ENCODE measurements around the gene DEFB119.
"Not testable (repeated sequence)": the region's sequence is repeated elsewhere in the genome, so short reads cannot be mapped to it uniquely, and the experiment has no call there.

Gene DEFB119, protein sequence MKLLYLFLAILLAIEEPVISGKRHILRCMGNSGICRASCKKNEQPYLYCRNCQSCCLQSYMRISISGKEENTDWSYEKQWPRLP
- 0 reads per million in 3 experiments for total RNA-seq

DNA sequence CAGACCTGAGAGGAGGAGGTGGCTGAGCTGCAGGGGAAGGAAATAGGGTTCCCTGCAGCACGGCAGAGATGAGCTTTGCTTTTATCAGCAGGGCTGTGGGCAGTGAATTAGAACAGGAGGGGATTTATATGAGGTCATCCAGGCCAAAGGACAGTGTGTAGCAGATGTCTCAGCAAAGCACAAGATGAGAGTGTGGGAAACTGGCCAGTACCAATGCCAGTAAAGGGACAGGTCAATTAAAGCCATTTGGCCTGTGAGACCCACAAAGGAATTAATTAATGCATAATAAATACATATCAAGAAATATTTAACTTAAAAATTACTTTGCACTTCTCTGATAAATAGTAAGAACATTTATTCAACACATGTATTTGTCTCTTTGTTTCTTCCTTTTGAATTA is at the start of gene DEFB119:
Gene DEFB119, minus strand, starts transcription at position 101 of the 400 bp plus-strand sequence. CDS start 107 bp downstream, outside the sequence.
- DNase-seq: no peak

DNA sequence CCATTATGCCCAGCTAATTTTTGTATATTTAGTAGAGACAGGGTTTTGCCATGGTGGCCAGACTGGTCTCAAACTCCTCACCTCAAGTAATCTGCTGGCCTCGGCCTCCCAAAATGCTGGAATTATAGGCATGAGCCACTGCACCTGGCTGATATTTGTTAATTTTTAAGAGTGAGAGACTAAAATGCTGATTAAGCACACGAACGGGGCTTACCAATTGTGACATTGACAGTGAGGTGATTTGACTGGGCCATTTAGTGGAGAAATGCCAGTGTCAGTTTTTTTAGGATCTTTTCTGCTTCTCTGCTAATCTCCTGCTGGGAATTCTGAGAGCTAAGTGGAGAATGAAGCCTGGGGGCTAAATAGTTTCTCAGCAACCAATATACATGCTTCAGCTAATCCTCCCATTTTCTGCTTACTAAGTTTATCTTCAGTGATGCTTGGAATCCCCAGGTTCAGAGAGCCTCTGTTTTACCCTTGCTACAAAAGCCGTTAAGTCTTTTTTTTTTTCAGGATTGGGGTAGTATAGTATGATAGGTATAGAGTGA is 40.3 kb upstream of the DEFB119 start:
- no peak for DNase-seq

DNA sequence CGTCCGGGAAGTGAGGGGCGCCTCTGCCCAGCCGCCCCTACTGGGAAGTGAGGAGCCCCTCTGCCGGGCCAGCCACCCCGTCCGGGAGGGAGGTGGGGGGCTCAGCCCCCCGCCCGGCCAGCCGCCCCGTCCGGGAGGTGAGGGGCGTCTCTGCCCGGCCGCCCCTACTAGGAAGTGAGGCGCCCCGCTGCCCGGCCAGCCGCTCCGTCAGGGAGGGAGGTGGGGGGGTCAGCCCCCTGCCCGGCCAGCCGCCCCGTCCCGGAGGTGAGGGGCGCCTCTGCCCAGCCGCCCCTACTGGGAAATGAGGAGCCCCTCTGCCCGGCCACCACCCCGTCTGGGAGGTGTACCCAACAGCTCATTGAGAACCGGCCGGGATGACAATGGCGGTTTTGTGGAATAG is 37.2 kb upstream of the DEFB119 start:
- not testable (repeated sequence) for DNase-seq

DNA sequence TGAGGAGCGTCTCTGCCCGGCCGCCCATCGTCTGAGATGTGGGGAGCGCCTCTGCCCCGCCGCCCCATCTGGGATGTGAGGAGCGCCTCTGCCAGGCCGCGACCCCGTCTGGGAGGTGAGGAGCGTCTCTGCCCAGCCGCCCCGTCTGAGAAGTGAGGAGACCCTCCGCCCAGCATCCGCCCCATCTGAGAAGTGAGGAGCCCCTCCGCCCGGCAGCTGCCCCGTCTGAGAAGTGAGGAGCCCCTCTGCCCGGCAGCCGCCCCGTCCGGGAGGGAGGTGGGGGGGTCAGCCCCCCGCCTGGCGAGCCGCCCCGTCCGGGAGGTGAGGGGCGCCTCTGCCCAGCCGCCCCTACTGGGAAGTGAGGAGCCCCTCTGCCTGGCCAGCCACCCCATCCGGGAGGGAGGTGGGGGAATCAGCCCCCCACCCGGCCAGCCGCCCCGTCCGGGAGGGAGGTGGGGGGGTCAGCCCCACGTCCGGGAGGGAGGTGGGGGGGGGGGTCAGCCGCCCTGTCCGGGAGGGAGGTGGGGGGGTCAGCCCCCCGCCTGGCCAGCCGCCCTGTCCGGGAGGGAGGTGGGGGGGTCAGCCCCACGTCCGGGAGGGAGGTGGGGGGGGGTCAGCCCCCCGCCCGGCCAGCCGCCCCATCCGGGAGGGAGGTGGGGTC is 36.6 kb upstream of the DEFB119 start:
- not testable (repeated sequence) for DNase-seq

DNA sequence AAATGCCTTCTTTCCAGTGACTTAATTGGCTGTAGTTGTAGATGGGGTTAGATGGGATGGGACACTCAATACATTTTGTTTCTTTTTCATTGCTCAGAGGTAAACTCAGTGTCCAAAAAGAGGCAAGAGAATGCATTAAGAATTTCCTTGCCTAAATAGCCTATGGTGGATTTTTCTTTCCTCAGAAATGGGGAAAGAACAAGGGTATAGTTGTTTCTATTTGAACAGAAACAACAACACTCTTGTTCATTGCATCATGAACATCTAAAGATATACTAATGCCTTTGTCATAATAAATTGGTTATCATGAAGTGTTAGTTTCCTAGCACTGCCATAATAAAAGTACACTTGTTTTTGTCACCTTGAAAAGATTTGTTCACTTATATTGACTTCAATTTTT is 35.4 kb upstream of the DEFB119 start:
- no peak for DNase-seq

DNA sequence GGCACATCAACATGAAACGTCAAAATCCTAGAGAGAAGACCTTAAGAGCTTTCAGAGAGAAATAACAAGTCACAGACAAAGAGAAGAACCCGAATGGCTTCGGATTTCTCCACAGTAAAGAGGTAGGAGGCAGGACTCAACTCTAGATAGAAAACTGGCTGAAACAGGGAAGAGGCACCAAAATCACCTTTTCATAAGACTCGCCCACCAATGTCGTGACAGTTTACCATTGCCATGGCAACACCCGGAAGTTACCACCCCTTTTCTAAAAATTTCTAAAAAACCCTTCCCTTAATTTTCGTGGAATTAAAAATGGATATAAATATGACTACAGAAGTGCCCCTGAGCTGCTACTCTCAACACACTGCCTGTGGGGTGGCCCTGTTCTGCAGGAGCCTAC is 27.9 kb upstream of the DEFB119 start:
- DNase-seq: no peak

DNA sequence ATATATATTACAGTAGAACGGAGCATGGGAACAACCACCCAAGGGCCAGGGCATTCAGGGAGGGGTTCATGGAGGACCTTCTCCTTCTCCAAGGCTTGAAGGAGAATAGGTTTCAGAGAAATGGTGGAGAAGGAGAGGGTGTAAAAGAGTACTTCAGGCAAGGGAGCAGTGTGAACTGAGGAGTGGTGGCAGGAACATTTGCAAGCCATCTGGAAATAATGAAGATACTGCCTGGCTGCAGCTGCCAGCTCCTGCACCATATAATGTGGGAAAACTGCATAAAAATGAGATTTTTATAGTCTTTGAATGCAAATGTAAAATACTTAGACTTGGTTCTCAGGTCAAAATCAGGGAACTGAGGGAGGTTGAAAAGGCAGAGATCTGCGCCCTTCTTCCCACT is 25.3 kb upstream of the DEFB119 start:
- DNase-seq: no peak

DNA sequence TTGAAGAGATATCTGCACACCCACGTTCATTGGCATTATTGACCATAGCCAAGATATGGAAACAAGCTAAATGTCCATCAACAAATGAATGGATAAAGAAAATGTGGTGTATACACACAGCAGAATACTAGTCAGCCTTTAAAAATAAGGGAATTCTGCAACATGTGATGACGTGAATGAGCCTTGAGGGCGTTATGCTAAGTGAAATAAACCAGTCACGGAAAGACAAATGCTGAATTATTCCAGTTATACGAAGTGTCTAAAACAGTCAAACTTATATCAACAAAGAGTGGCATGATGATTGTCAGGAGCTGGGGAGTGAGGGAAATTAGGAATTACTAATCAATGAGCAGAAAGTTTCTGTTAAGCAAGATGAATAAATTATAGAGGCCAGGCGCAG is 24.0 kb upstream of the DEFB119 start:
- DNase-seq: no peak

DNA sequence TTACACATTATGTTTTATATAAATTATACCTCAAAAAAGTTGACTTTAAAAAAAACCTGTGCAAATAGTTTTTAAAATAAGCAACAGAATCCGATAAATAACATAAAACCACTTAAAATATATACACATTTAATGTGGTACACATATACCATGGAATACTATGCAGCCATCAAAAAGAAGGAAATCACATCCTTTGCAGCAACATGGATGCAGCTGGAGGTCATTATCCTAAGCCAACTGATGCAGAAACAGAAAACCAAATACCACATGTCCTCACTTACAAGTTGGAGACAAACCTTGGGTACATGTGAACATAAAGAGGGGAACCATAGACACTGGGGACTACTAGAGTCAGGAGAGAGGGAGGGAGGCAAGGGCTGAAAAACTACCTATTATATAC is 19.6 kb upstream of the DEFB119 start:
- DNase-seq: no peak

DNA sequence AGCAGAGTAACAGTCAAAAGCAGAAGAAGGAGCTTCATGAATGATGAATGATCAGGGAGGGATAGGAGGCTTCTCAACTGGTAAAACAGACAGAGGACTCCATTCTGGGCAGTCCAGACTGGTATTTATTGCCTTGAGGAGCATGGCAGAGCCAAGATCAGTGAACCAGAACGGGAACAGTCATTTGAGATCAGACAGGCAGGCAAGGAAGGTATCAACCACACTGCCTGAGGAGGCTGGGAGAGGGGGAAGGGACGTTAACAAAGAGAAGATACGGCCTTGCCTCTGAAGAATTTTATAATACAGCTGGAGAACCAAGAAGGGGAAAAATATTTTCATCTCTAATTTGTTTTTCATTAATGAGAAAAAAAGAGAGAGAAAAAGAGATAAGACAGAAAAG is 15.7 kb upstream of the DEFB119 start, which contains the start of gene DEFB121:
Gene DEFB121, minus strand, starts transcription at position 101 of the 400 bp plus-strand sequence. Its CDS starts 63 bp downstream, at position 38.
- no peak for DNase-seq

DNA sequence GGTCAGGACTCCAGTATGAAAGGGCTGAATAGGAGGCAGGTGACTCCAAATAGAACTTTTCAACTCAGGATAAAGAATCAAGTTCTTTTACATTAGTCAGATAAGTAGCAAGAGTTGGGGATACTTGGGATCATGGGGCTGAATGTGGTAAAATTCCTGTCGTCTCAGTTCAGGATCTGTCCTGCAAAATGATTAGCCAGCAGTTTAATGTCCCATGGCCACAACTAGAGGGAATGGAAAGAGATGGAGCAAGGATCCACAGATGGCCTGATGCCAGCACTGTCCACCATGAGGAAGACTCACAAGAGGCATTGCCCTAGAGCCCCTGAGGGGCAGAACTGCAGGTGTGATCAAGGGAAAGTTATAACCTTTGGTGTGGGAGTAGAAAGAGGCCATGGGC is 13.5 kb upstream of the DEFB119 start:
- no peak for DNase-seq

DNA sequence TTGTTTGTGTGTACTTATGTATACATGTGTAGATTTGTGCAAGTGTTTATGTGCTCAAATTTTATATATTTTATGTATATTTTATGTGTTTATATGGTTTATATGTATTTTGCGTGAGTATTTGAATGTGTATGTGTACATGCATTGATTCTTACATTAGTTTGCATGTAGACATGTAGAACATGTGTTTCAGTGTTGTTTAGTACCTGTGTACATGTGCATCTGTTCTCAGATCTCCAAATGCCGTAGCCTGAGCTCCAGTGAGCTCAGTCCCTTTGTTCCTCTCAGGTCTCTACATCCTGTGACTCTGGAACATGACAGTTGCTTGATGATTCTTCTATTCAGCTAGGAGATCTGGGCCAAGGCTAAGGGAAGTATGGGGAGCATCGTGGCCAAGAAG is 4.5 kb upstream of the DEFB119 start:
- no peak for DNase-seq

DNA sequence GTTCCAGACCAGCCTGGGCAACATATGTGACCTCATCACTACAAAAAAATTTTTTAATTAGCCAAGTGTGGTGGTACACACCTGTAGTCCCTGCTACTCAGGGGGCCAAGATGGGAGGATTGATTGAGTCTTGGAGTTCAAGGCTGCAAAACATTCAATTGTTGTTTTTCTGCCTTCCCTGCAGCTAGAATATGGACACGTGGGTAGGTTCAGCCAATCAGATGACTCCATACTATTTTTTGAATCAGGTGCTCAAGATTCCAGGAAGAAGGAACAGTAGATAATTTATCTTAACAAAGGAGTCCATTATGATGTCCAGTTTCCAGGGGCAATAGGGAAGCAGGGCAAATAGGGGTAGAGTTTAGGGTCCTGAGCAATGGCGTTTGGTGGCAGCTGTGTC is 2.4 kb upstream of the DEFB119 start:
- DNase-seq: no peak

DNA sequence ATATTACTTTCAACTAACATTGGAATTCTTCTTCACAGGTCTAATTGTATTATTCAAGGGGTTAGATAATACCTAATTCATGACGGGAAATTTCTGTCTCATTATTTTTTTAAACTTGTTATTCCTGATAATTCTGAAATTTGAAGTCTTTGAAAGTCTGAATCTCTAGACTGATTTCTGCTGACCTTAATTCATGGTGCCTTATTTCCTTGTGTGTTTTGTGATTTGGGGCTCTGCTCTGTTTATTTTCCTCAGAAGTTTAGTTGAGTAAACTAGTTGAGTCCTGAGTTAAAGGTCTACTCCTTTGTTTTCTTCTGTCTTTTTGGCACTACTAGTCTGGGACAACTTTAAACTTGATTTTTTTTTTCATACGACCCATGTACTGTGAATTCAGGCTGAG is 16.0 kb downstream of the DEFB119 start:
- no peak for DNase-seq

DNA sequence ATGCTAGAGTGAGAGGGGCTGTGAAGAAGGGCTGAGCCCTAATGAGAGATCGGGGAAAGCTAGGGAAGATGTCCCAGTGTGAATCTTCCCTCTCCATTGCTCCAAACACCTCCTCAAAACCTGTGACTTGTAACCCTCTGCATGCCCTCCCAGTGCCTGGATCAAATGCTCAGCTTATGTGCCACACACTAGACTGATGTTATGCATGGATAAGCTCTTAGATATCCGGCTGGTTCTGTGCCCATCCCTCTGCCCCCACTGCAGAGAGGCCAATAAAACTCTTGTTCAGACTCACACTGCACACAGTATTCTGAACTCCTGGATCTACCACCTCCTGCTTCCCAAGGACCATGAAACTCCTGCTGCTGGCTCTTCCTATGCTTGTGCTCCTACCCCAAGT is 22.1 kb downstream of the DEFB119 start, which contains the start of gene DEFB118:
Gene DEFB118, plus strand, starts transcription at position 301 of the 400 bp plus-strand sequence. Its CDS starts 50 bp downstream, at position 351.
- no peak for DNase-seq

DNA sequence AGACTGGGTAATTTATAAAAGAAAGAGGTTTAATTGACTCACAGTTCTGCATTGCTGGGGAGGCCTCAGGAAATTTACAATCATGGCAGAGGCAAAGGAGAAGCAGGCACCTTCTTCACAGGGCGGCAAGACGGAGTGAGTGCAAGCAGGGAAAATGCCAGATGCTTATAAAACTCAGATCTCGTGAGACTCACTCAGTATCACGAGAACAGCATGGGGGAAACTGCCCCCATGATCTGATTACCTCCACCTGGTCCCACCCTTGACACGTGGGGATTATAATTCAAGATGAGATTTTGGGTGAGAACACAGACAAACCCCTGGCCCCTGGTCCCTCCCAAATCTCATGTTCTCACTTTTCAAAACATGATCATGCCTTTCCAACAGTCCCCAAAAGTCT is 26.1 kb downstream of the DEFB119 start:
- not testable (repeated sequence) for DNase-seq

DNA sequence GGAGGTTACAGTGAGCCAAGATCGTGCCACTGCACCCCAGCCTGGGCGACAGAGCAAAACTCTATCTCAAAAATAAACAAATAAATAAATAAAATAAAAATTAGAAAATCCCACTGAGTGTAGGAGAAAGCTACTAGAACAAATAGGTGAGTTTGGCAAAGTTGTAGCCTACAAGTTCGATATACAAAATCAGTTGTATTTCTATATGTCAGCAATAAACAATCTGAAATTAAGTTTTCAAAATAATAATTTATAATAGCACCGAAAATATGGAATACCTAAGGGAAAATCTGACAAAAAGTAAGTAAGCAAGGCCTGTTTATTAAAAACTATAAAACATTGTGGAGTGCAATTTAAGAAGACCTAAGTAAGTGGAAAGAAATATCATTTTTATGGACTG is 27.1 kb downstream of the DEFB119 start:
- no peak for DNase-seq

DNA sequence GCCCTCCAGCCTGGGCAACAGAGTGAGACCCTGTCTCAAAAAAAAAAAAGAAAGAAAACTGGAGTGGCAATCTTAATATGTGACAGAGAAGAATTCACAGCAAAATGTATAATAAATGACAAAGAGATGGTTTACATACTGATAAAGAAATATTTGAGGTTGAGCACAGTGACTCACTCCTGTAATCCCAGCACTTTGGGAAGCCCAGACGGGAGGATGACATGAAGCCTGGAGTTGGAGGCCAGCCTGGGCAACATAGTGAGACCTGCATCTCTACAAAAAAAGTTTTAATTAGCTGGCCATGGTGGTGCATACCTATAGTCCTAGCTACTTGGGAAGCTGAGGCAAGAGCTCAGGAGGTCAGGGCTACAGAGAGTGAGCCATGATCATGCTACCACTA is 34.4 kb downstream of the DEFB119 start:
- DNase-seq: no peak

DNA sequence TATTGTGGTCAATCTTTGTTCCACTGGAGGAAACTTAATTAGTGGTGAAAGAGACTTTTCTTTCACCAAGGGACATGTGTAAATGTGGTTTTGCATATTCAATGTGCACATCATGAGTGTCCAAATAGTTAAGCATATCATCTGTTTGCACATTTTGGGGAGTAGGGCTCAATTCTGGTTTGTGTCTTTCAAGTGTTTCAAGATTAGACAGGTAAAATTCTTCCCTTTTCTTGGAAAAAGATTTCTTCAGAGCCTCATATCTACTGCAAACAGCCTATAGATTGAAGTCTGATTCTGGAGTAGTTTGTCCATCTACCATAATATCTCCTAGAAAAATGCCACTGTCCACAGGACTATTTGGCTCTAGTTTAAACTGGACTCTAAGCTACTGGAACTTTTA is 48.9 kb downstream of the DEFB119 start:
- DNase-seq: no peak

DNA sequence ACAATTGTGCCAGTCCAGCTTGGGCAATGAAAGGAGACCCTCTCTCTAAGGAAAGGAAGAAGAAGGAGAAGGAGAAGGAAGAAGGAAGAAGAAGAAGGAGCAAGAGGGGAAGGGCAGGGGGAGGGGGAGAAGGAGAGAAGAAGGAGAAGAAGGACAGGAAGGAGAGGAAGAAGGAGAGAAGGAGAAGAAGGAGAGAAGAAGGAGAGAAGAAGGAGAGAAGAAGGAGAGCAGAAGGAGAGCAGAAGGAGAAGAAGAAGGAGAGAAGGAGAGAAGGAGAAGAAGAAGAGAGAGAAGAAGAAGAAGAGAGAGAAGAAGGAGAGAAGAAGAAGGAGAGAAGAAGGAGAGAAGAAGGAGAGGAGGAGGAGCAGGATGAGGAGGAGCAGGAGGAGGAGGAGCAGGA is 59.5 kb downstream of the DEFB119 start:
- no peak for DNase-seq

Data from central memory CD4-positive, alpha-beta T cell (primary cell).